K562 (cell line): ENCODE results near the gene IGSF21. TPM values are rescaled to one million over a fixed set of nuclear protein-coding genes. Genes with fewer than 3 reads are reported as not detected.

ENCODE experiments used
- ATAC-seq: fragments of 200-7000 bp; cut with Tn5 transposase; 3 replicates; pipeline ENCODE4 v1.9.1; 2020; ENCODE audit warnings: moderate library complexity
- BruUV-seq: library from RNA; stranded (reverse); fragments of 400-500 nt; replicated peaks from 2 replicates; lab custom pipeline; 2021; lab: Mats Ljungman, UMichigan
- CTCF ChIA-PET: fragments of 300-600 bp; formaldehyde crosslinking; extraction: SDS; loops from one replicate; lab custom pipeline; 2021; ENCODE audit warnings: low intra/inter-chr PET ratio; lab: Yijun Ruan, JAX
- POLR2A ChIA-PET: fragments of 300-600, 350-650 bp; sonication (Branson Sonifier 250); formaldehyde crosslinking; extraction: SDS; loops from one replicate; lab custom pipeline; 2021; ENCODE audit warnings: antibody characterized with exemption, inconsistent platforms; lab: Yijun Ruan, JAX
- DNase-seq, 4 experiments: peaks; one replicate each; pipeline versions ENCODE4 v3.0.0 to v3.0.0-alpha.2; 2011 to 2018; ENCODE audit warnings: low spot score in 3 of 4, mixed read lengths in 3 of 4; ENCODE audit errors: extremely low read depth in 1 of 4
- FAIRE-seq: peaks from 2 replicates; lab custom pipeline; 2011; peaks lifted over from hg19 to GRCh38; lab: Jason Lieb, UNC
- H2AFZ ChIP-seq: 2 replicates; pipeline ENCODE4 v1.6.0; 2011; ENCODE audit warnings: low read depth, low read length, control low read depth, inconsistent platforms
- H3K27ac ChIP-seq: fragments of 200-600 bp; 3 replicates; pipeline ENCODE4 v1.8.0; 2011; ENCODE audit warnings: low read depth, mild to moderate bottlenecking, control low read depth, inconsistent platforms, low read length, moderate library complexity, mixed read lengths; ENCODE audit errors: extremely low read depth
- H3K27me3 ChIP-seq, 2 experiments: fragments of 300-600 bp in 1 of 2; 2 replicates in 1 of 2; 3 replicates in 1 of 2; pipeline versions ENCODE4 v1.6.0 to v1.8.0; 2011; ENCODE audit warnings: inconsistent platforms in 2 of 2, low read length in 2 of 2, mild to moderate bottlenecking in 1 of 2, mixed read lengths in 1 of 2, moderate library complexity in 1 of 2; ENCODE audit not compliant: control insufficient read depth in 2 of 2, insufficient read depth in 2 of 2
- H3K36me3 ChIP-seq: fragments of 300-600 bp; 3 replicates; pipeline ENCODE4 v1.8.0; 2011; ENCODE audit warnings: mild to moderate bottlenecking, low read length, inconsistent platforms; ENCODE audit not compliant: control insufficient read depth, insufficient read depth
- H3K4me1 ChIP-seq, 2 experiments: fragments of 200-600 bp in 1 of 2; replicated peaks in 1 of 2; 2 replicates in 1 of 2; 3 replicates in 1 of 2; pipeline versions ENCODE4 v1.5.1 to v1.8.0; 2011; ENCODE audit warnings: inconsistent platforms in 2 of 2, low read length in 2 of 2, mild to moderate bottlenecking in 1 of 2, mixed read lengths in 1 of 2, moderate library complexity in 1 of 2; ENCODE audit not compliant: control insufficient read depth in 2 of 2, insufficient read depth in 2 of 2
- H3K4me2 ChIP-seq: 2 replicates; pipeline ENCODE4 v1.6.1; 2011; ENCODE audit warnings: low read length, control low read depth, inconsistent platforms, mixed read lengths; ENCODE audit not compliant: insufficient read depth
- H3K4me3 ChIP-seq: fragments of 200-600 bp; sonication (generic), shearing (Covaris generic); 2 replicates; pipeline ENCODE4 v1.5.1; 2016; ENCODE audit warnings: control low read depth, inconsistent platforms
- H3K79me2 ChIP-seq: fragments of 200-600 bp; 3 replicates; pipeline ENCODE4 v1.8.0; 2011; ENCODE audit warnings: low read length, inconsistent platforms; ENCODE audit not compliant: control insufficient read depth, insufficient read depth
- H3K9ac ChIP-seq, 2 experiments: 2 replicates each; pipeline versions ENCODE4 v1.6.0 to v1.6.1; 2011; ENCODE audit warnings: low read depth in 2 of 2, low read length in 2 of 2, control low read depth in 1 of 2, inconsistent platforms in 1 of 2, mild to moderate bottlenecking in 1 of 2, mixed read lengths in 1 of 2; ENCODE audit not compliant: insufficient read depth in 1 of 2
- H3K9me1 ChIP-seq: one replicate; pipeline ENCODE4 v1.6.0; 2011; ENCODE audit warnings: inconsistent platforms, mild to moderate bottlenecking, low read length, moderate library complexity; ENCODE audit not compliant: control insufficient read depth, insufficient read depth
- H3K9me3 ChIP-seq: replicated peaks from 2 replicates; pipeline ENCODE4 v1.5.1; 2011; ENCODE audit warnings: low read depth, low read length, inconsistent platforms; ENCODE audit not compliant: control insufficient read depth, insufficient read depth
- H4K20me1 ChIP-seq: replicated peaks from 2 replicates; pipeline ENCODE4 v1.6.1; 2011; ENCODE audit warnings: low read length, inconsistent platforms, mixed read lengths; ENCODE audit not compliant: control insufficient read depth, insufficient read depth
- CEBPZ ChIP-seq: fragments of 150-350 bp; IDR thresholded peaks from 2 replicates; pipeline ENCODE4 v1.6.1; 2014; ENCODE audit warnings: low read depth, mild to moderate bottlenecking, low read length, borderline replicate concordance
- CUX1 ChIP-seq: fragments of 200-800 bp; sonication (Bioruptor generic); IDR thresholded peaks from 2 replicates; pipeline ENCODE4 v1.6.1; 2016; ENCODE audit warnings: missing genetic modification characterization, missing compliant biosample characterization
- FOXA1 ChIP-seq: fragments of 450-650 bp; IDR thresholded peaks from 2 replicates; pipeline ENCODE4 v1.6.1; 2016; ENCODE audit warnings: mild to moderate bottlenecking, borderline replicate concordance
- MEIS2 ChIP-seq: fragments of 450-650 bp; IDR thresholded peaks from 2 replicates; pipeline ENCODE4 v1.6.1; 2014; ENCODE audit warnings: mild to moderate bottlenecking; ENCODE audit not compliant: partially characterized antibody
- NCOA2 ChIP-seq, 2 experiments: fragments of 450-650 bp; IDR thresholded peaks; 2 replicates each; pipeline ENCODE4 v1.6.1; 2018; ENCODE audit warnings: mild to moderate bottlenecking in 2 of 2, moderate library complexity in 1 of 2; ENCODE audit not compliant: partially characterized antibody in 2 of 2
- NFE2 ChIP-seq: IDR thresholded peaks from 2 replicates; pipeline ENCODE4 v1.6.1; 2014; ENCODE audit warnings: antibody characterized with exemption, low read depth
- PHF8 ChIP-seq: fragments of 200-600 bp; sonication (generic); IDR thresholded peaks from 2 replicates; pipeline ENCODE4 v1.6.1; 2012; ENCODE audit warnings: mixed run types, mild to moderate bottlenecking, inconsistent platforms, low read length, moderate library complexity, borderline replicate concordance
- SMARCB1 ChIP-seq: IDR thresholded peaks from 2 replicates; pipeline ENCODE4 v1.6.1; 2011; ENCODE audit warnings: improper control_type of control experiment, low read depth; ENCODE audit not compliant: insufficient read length
- SOX6 ChIP-seq: fragments of 450-650 bp; IDR thresholded peaks from 2 replicates; pipeline ENCODE4 v1.6.1; 2014; ENCODE audit warnings: mild to moderate bottlenecking
- TOE1 ChIP-seq, 2 experiments: fragments of 450-650 bp in 1 of 2; sonication (generic) in 1 of 2; formaldehyde crosslinking in 1 of 2; IDR thresholded peaks; 2 replicates each; pipeline versions ENCODE4 v1.7.1 to v1.8.0; 2016 to 2022; ENCODE audit warnings: borderline replicate concordance in 2 of 2, mild to moderate bottlenecking in 2 of 2, antibody characterized with exemption in 1 of 2, inconsistent platforms in 1 of 2, low read depth in 1 of 2, missing genetic modification reagents in 1 of 2, moderate library complexity in 1 of 2
- ZNF511 ChIP-seq: sonication (generic); formaldehyde crosslinking; IDR thresholded peaks from 2 replicates; pipeline ENCODE4 v1.8.0; 2022; ENCODE audit warnings: mild to moderate bottlenecking, missing genetic modification reagents
- WGBS: fragments of 100-300 bp; shearing (Covaris generic); methylation state at CpG from one replicate; pipeline ENCODE4 v1.1.6; 2016; ENCODE audit warnings: low coverage, mixed read lengths; ENCODE audit not compliant: insufficient coverage; ENCODE audit errors: missing lambda C conversion rate; 5-methylcytosine and 5-hydroxymethylcytosine counted together
- in situ Hi-C: fragments of 300-500 bp; cut with MboI; formaldehyde crosslinking; loops from 4 replicates; pipeline ENCODE4 v1.15.0; 2018; ENCODE audit warnings: inconsistent platforms, mixed read lengths
- intact Hi-C: fragments of 100-400 bp; cut with micrococcal nuclease; formaldehyde crosslinking; loops from 2 replicates; pipeline ENCODE4 v1.14.2; 2022
- polyA plus RNA-seq, 8 experiments: library from polyadenylated mRNA; depleted of rRNA in 4 of 8; stranded (reverse) in 5 of 8; unstranded in 3 of 8; fragments of >200 nt; fragmentation: Nextera tagmentation in 2 of 8; fragmentation: Illumina TruSeq in 1 of 8; extraction: Ambion mirVana in 2 of 8; extraction: Trizol in 1 of 8; gene quantifications; 2 replicates each; pipeline versions ENCODE4 v1.2.1 to v1.2.3, GENCODE V29; 2011 to 2014; ENCODE audit warnings: inconsistent platforms in 1 of 8, missing spikeins in 1 of 8
- total RNA-seq, 7 experiments: library from RNA; depleted of rRNA in 6 of 7; stranded (reverse); fragments of >200 nt in 6 of 7; fragmentation: Illumina TruSeq in 2 of 7; extraction: Trizol in 2 of 7; gene quantifications; 2 replicates each; pipeline versions ENCODE4 v1.2.1 to v1.2.3, GENCODE V29; 2011 to 2021; ENCODE audit warnings: low replicate concordance in 1 of 7

Gene IGSF21
- total and polyA plus RNA-seq, 9 of the 15 experiments (the other 6 are each of a cell fraction or from before 2014, with no cell fraction given): not detected

- ChIA-PET POLR2A (no interaction called here), CTCF (no interaction called here)
- no peaks in the 10 kb centered on the region for H3K9me3 ChIP-seq
- H3K4me3 ChIP-seq: no peak overlapping the region
- ATAC-seq: no peak
- H3K27me3 ChIP-seq: peaks cover 6 to 33% of the 10 kb centered on the region in 2 experiments; a peak in 3 of 5 replicates
- no peak for FAIRE-seq
- H3K36me3 ChIP-seq: no peaks in the 10 kb centered on the region
- no peak overlapping the region for H3K27ac ChIP-seq
- no peaks in the 10 kb centered on the region for H3K4me1 ChIP-seq
- H3K9ac ChIP-seq: no peak overlapping the region
- H3K4me2 ChIP-seq: no peak overlapping the region
- H4K20me1 ChIP-seq: peaks cover 6% of the 10 kb centered on the region; the same call in 1 of the 2 replicates
- H3K79me2 ChIP-seq: no peaks in the 10 kb centered on the region
- in situ Hi-C loops (no loop called here), intact Hi-C loops (no loop called here)
- BruUV-seq: no TSS peak
- 0% methylated on average over 13 of the region's 13 CpGs for WGBS
- no peak for DNase-seq
- H3K9me1 ChIP-seq: no peaks in the 10 kb centered on the region
- H2AFZ ChIP-seq: no peak overlapping the region
- no peak for TF ChIP-seq MEIS2
- no peak for TF ChIP-seq SMARCB1
- no peak for TF ChIP-seq CEBPZ
- no peak for TF ChIP-seq SOX6
- no peak for TF ChIP-seq ZNF511 (CRISPR knock-in tag)
- no peak for TF ChIP-seq NFE2
- no peak for TF ChIP-seq FOXA1
- no peak for TF ChIP-seq TOE1 (IDR thresholded peaks at IDR 0.05; ENCODE audit: borderline replicate concordance)
- TF ChIP-seq TOE1 (CRISPR knock-in tag; IDR thresholded peaks at IDR 0.05; ENCODE audit: borderline replicate concordance, low read depth): no peak
- no peak for TF ChIP-seq PHF8
- TF ChIP-seq NCOA2 (IDR thresholded peaks at IDR 0.05; ENCODE audit: partially characterized antibody in 2 of 2): no peak
- TF ChIP-seq CUX1 (CRISPR knock-in tag): no peak
Measured at GRCh38 chr1:18155881-18156385, 48.3 kb downstream of the IGSF21 start.
